NOMO-1 treated with dmso at 0.1 percent for 144 hours (cell line): ENCODE data around the gene SLC2A11.
"Not testable (repeated sequence)": the region's sequence is repeated elsewhere in the genome, so short reads cannot be mapped to it uniquely, and the experiment has no call there.

Experiments
- DNase-seq: peaks from one replicate; lab custom pipeline; 2025; ENCODE audit not compliant: unreplicated experiment; lab: John Stamatoyannopoulos, UW

SLC2A11 gene

GRCh38 chr22:23904573-23905254, 47.0 kb downstream of the SLC2A11 start:
- no peak for DNase-seq

- no peak for DNase-seq
These were observed 49.0 kb downstream of the SLC2A11 start for GRCh38 chr22:23906641-23907040.

- not testable (repeated sequence) for DNase-seq
These were observed 49.7 kb downstream of the SLC2A11 start for GRCh38 chr22:23907423-23907822.

GRCh38 chr22:23908587-23909205, 51.0 kb downstream of the SLC2A11 start:
- no peak for DNase-seq

GRCh38 chr22:23909296-23909898, 51.7 kb downstream of the SLC2A11 start:
- DNase-seq = no peak

GRCh38 chr22:23910496-23911190, 53.0 kb downstream of the SLC2A11 start:
- no peak for DNase-seq

- DNase-seq = no peak
These were observed 53.8 kb downstream of the SLC2A11 start for GRCh38 chr22:23911318-23911980.

- DNase-seq = no peak
These were observed 54.7 kb downstream of the SLC2A11 start for GRCh38 chr22:23912293-23912903.

GRCh38 chr22:23913306-23913660, 55.6 kb downstream of the SLC2A11 start:
- DNase-seq = no peak

- peak; percentile 96 for DNase-seq
These were observed 56.1 kb downstream of the SLC2A11 start for GRCh38 chr22:23913661-23914353.

- DNase-seq = no peak
These were observed 57.6 kb downstream of the SLC2A11 start for GRCh38 chr22:23915290-23915689.

GRCh38 chr22:23920267-23920611, 62.6 kb downstream of the SLC2A11 start:
- not testable (repeated sequence) for DNase-seq

GRCh38 chr22:23921586-23922201, 64.0 kb downstream of the SLC2A11 start:
- DNase-seq = not testable (repeated sequence)

GRCh38 chr22:23922921-23923320, 65.2 kb downstream of the SLC2A11 start:
- no peak for DNase-seq

- no peak for DNase-seq
These were observed 67.4 kb downstream of the SLC2A11 start for GRCh38 chr22:23925020-23925606.

- DNase-seq = no peak
These were observed 68.9 kb downstream of the SLC2A11 start for GRCh38 chr22:23926561-23926960.
